Measurements from ENCODE around the gene DACH2. TPM values are rescaled to one million over a fixed set of nuclear protein-coding genes. Genes with fewer than 3 reads are reported as not detected.

The DACH2 gene
- polyA plus RNA-seq (2012; ENCODE audit: insufficient read depth, insufficient read length, low read depth), result not detected

- Histone ChIP-seq H3K4me1 (no peaks in the 10 kb centered on the region), H3K4me3 (ENCODE audit: low read depth, low read length) (peak within 1 kb of the TSS; percentile 40)
- peak; percentile 73 for DNase-seq
These were observed at the start of gene DACH2 for GRCh38 chrX:86148024-86148511. DACH2 (plus strand) TSS chrX:86148451.

GRCh38 chrX:86102341-86102740 lies 45.9 kb upstream of the DACH2 start:
- Histone ChIP-seq H3K4me3 (ENCODE audit: low read depth, low read length) (no peak overlapping the region), H3K9me3 (no peaks in the 10 kb centered on the region), H3K4me1 (no peaks in the 10 kb centered on the region), H3K27me3 (no peaks in the 10 kb centered on the region), H3K36me3 (no peaks in the 10 kb centered on the region)
- TF ChIP-seq CTCF (IDR thresholded peaks at IDR 0.05; ENCODE audit: low read depth, low read length), result no peak
- no peak for DNase-seq

More at GRCh38 chrX:86148024-86148511, at the start of gene DACH2:
- no peaks in the 10 kb centered on the region; the same call in 1 of the 2 replicates for H3K27me3 ChIP-seq
- TF ChIP-seq CTCF (IDR thresholded peaks at IDR 0.05; ENCODE audit: low read depth, low read length), result no peak
- H3K9me3 ChIP-seq, result no peaks in the 10 kb centered on the region
- H3K36me3 ChIP-seq, result no peaks in the 10 kb centered on the region

- Histone ChIP-seq H3K4me3 (ENCODE audit: low read depth, low read length) (no peak overlapping the region), H3K9me3 (no peaks in the 10 kb centered on the region), H3K4me1 (no peaks in the 10 kb centered on the region), H3K27me3 (no peaks in the 10 kb centered on the region), H3K36me3 (no peaks in the 10 kb centered on the region)
- TF ChIP-seq CTCF (IDR thresholded peaks at IDR 0.05; ENCODE audit: low read depth, low read length), result no peak
- DNase-seq, result no peak
These were observed 45.2 kb upstream of the DACH2 start for GRCh38 chrX:86103061-86103460.

- no peak overlapping the region for H3K4me3 ChIP-seq (ENCODE audit: low read depth, low read length)
- TF ChIP-seq CTCF (IDR thresholded peaks at IDR 0.05; ENCODE audit: low read depth, low read length), result no peak
- no peaks in the 10 kb centered on the region for H3K36me3 ChIP-seq
These were observed 43.7 kb upstream of the DACH2 start for GRCh38 chrX:86104526-86104925.

GRCh38 chrX:86121916-86122315 lies 26.3 kb upstream of the DACH2 start:
- no peak for TF ChIP-seq CTCF (IDR thresholded peaks at IDR 0.05; ENCODE audit: low read depth, low read length)

More at GRCh38 chrX:86104526-86104925, 43.7 kb upstream of the DACH2 start:
- Histone ChIP-seq H3K4me1 (no peaks in the 10 kb centered on the region), H3K27me3 (no peaks in the 10 kb centered on the region), H3K9me3 (no peaks in the 10 kb centered on the region)
- DNase-seq, result no peak

GRCh38 chrX:86133761-86134160 lies 14.5 kb upstream of the DACH2 start:
- no peaks in the 10 kb centered on the region for H3K36me3 ChIP-seq
- no peaks in the 10 kb centered on the region for H3K4me1 ChIP-seq
- H3K9me3 ChIP-seq, result no peaks in the 10 kb centered on the region
- no peak for DNase-seq
- no peaks in the 10 kb centered on the region for H3K27me3 ChIP-seq
- H3K4me3 ChIP-seq (ENCODE audit: low read depth, low read length), result no peak overlapping the region
- TF ChIP-seq CTCF (IDR thresholded peaks at IDR 0.05; ENCODE audit: low read depth, low read length), result peak; percentile 51

More at GRCh38 chrX:86121916-86122315, 26.3 kb upstream of the DACH2 start:
- Histone ChIP-seq H3K27me3 (no peaks in the 10 kb centered on the region), H3K4me1 (no peaks in the 10 kb centered on the region), H3K4me3 (ENCODE audit: low read depth, low read length) (no peak overlapping the region), H3K36me3 (no peaks in the 10 kb centered on the region), H3K9me3 (no peaks in the 10 kb centered on the region)
- no peak for DNase-seq
